Kidney (tissue), 14 donors: ENCODE data around the gene GRIFIN. TPM values are rescaled to one million over a fixed set of nuclear protein-coding genes. Genes with fewer than 3 reads are reported as not detected.

Source experiments
- DNase-seq, 5 donors: peaks; one replicate each; pipeline ENCODE4 v3.0.0-alpha.2; 2013 to 2020
- FAIRE-seq: peaks from 2 replicates; lab custom pipeline; 2012; peaks lifted over from hg19 to GRCh38; lab: Jason Lieb, UNC
- H3K27ac ChIP-seq, 2 donors: one replicate each; pipeline ENCODE4 v1.7.0; 2013; ENCODE audit warnings: low read depth in 2 of 2, low read length in 2 of 2, inconsistent platforms in 1 of 2
- H3K27me3 ChIP-seq: one replicate; pipeline ENCODE4 v1.7.1; 2013; ENCODE audit warnings: low read length, inconsistent platforms; ENCODE audit not compliant: control insufficient read depth, insufficient read depth
- H3K36me3 ChIP-seq, 3 donors: one replicate each; pipeline versions ENCODE4 v1.7.0 to v1.7.1; 2013; ENCODE audit warnings: low read length in 3 of 3, control low read depth in 1 of 3, inconsistent platforms in 1 of 3; ENCODE audit not compliant: insufficient read depth in 3 of 3, control insufficient read depth in 2 of 3
- H3K4me1 ChIP-seq, 3 donors: one replicate each; pipeline versions ENCODE4 v1.7.0 to v1.7.1; 2013; ENCODE audit warnings: low read length in 3 of 3, inconsistent platforms in 1 of 3, low read depth in 1 of 3; ENCODE audit not compliant: control insufficient read depth in 2 of 3, insufficient read depth in 2 of 3
- H3K4me3 ChIP-seq, 3 donors: one replicate each; pipeline versions ENCODE4 v1.7.0 to v1.8.1; 2013; ENCODE audit warnings: low read length in 3 of 3, control low read depth in 1 of 3, inconsistent platforms in 1 of 3
- H3K9ac ChIP-seq, 3 donors: one replicate each; pipeline versions ENCODE4 v1.7.0 to v1.7.1; 2013; ENCODE audit warnings: low read length in 3 of 3, control low read depth in 1 of 3, inconsistent platforms in 1 of 3
- H3K9me3 ChIP-seq, 3 donors: one replicate each; pipeline versions ENCODE4 v1.7.0 to v1.7.1; 2013; ENCODE audit warnings: low read length in 3 of 3, control low read depth in 1 of 3, inconsistent platforms in 1 of 3; ENCODE audit not compliant: control insufficient read depth in 2 of 3, insufficient read depth in 1 of 3
- CTCF ChIP-seq: IDR thresholded peaks from 3 replicates; pipeline ENCODE4 v1.5.1; 2012; ENCODE audit warnings: mild to moderate bottlenecking, moderate library complexity, borderline replicate concordance; ENCODE audit not compliant: insufficient read depth; ENCODE audit errors: extremely low read depth
- intact Hi-C: fragments of 100-400 bp; cut with DNase I; formaldehyde crosslinking; loops from one replicate; pipeline ENCODE4 v1.11.1; 2022
- polyA plus RNA-seq: library from polyadenylated mRNA; stranded (reverse); fragments of 350-450 nt; fragmentation: Illumina TruSeq; extraction: RNeasy Lipid Tissue Mini Kit (QIAGEN cat#74804); gene quantifications from one replicate; pipeline ENCODE4 v1.2.3, GENCODE V29; 2014; ENCODE audit warnings: low read depth, low replicate concordance; ENCODE audit not compliant: insufficient read depth
- total RNA-seq: library from RNA; stranded (reverse); fragmentation: NEBNext Ultra II Directional; extraction: Animal tissue kit (Norgen Biotek cat#: 25700); gene quantifications from one replicate; pipeline ENCODE4 v1.2.1, GENCODE V29; 2021
- donor health status: control.
- donor health status: control.
- donor health status: control.
- donor health status: control.
- donor health status: control.
- donor health status: DM: yes; HTN: yes; CAD: no.
- donor health status: Normal renal cell carcinoma (clear cell type).

GRIFIN gene
- total and polyA plus RNA-seq, 2 donors from 2014 or later = not detected

GRCh38 chr7:2519119-2519930, 43.1 kb upstream of the GRIFIN start, which contains the start of gene LFNG:
LFNG (plus strand) TSS chr7:2519774; CDS start chr7:2519862, 88 bp downstream.
- Histone ChIP-seq H3K9me3 (no peaks in the 10 kb centered on the region), H3K9ac (peak within 1 kb of the TSS; percentile 19 to 43 (median 39)), H3K4me1 (peaks cover 0 to 33% (median 0%) of the 10 kb centered on the region in 3 donors), H3K27ac (peak within 1 kb of the TSS; percentile 32 to 47), H3K36me3 (no peaks in the 10 kb centered on the region), H3K27me3 (no peaks in the 10 kb centered on the region), H3K4me3 (peak within 1 kb of the TSS; percentile 45 to 72 (median 49))
- peak; percentile 87 to 97 (median 95) for DNase-seq
- intact Hi-C loops = no loop called here
- FAIRE-seq = no peak
- TF ChIP-seq CTCF = peak; percentile 27

GRCh38 chr7:2518737-2519118, 42.5 kb upstream of the GRIFIN start:
- H3K9me3 ChIP-seq = no peaks in the 10 kb centered on the region
- no peak overlapping the region for H3K9ac ChIP-seq
- FAIRE-seq (no peak), DNase-seq (peak in 3 of 5 donors; percentile 62 to 81 (median 73))
- intact Hi-C loops = no loop called here
- H3K27me3 ChIP-seq = no peaks in the 10 kb centered on the region
- TF ChIP-seq CTCF = no peak
- peak overlapping the region; percentile 32 to 47 for H3K27ac ChIP-seq
- H3K4me3 ChIP-seq = peak overlapping the region in 2 of 3 donors; percentile 45 to 57
- no peaks in the 10 kb centered on the region for H3K36me3 ChIP-seq
- peaks cover 0 to 28% (median 0%) of the 10 kb centered on the region in 3 donors for H3K4me1 ChIP-seq

- peak overlapping the region; percentile 23 to 32 for H3K27ac ChIP-seq
- intact Hi-C loops = no loop called here
- no peak for TF ChIP-seq CTCF
- peaks cover 0 to 23% (median 0%) of the 10 kb centered on the region in 3 donors for H3K4me1 ChIP-seq
- H3K9me3 ChIP-seq = no peaks in the 10 kb centered on the region
- H3K4me3 ChIP-seq = no peak overlapping the region
- H3K9ac ChIP-seq = no peak overlapping the region
- DNase-seq (peak in 1 of 5 donors; percentile 75), FAIRE-seq (no peak)
- no peaks in the 10 kb centered on the region for H3K27me3 ChIP-seq
- no peaks in the 10 kb centered on the region for H3K36me3 ChIP-seq
These were observed 41.7 kb upstream of the GRIFIN start for GRCh38 chr7:2517678-2518507.
